Activated CD8-positive, alpha-beta memory T cell treated with anti-CD3 and anti-CD28 coated beads, Interleukin-2, amount 50 U/mL, for 1 hour (primary cell): Measurements from ENCODE around the gene ACSS2.

ENCODE experiments used
- DNase-seq: peaks from one replicate; pipeline ENCODE4 v3.0.0-alpha.2; 2020; ENCODE audit errors: extremely low read depth

ACSS2 gene

DNA sequence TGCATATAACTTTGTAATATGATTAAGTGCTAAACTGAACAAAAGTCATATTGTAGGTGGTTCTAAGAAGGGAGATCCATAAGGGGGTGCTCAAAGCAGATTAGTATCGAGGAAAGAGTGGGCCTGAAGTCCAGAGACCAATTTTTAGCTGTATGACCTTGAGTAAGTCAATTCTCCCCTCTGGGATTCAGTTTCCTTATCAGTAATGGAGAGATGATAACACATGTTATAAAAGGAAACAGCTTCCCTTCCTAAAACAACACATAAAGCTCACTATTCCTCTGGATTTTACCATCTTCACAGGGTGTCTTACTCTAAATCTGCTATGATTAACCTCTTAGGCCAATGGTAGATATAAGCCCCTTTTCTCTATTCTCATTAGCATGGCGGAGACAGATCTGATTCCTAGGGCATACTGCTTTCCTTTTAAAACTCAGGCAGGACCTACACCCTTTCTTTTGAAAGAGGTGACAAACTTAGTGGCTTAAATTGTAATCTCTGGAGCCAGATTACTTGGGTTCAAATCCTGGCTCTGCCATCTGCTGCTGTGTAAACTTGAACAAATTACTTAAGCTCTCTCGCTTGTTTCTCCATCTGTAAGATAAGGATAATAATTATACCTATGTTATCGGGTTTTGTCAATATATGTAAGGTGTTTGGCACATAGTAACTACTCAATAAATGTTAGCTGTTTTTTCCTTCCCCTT lies 39.5 kb downstream of the ACSS2 start:
- no peak for DNase-seq

DNA sequence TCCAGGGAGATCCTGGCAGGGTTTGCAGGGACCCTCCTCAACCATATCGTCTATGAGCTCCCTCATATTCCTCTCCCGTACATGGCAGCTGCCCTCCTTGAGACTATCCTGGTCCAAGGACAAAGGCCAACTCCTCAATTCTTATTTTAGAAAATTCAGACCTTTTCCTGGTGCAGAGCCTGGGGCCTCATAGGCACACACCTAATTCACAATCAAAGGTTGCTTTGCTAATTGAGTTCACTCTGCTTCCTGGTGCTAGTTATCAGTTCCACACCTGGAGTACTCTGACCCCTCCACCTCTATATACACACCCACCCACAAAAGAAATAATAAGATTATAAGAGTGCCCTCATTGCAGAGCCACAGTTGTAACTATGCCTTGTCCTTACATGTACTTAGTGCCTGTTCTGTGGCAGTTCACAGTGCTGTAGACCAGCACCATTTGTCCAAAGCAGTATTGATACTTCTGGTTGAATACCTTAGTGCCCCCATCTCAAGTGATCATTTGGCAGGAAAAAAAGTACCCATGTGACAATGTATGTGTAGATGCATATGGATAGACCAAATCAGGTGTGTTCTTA lies 40.5 kb downstream of the ACSS2 start:
- DNase-seq: no peak

DNA sequence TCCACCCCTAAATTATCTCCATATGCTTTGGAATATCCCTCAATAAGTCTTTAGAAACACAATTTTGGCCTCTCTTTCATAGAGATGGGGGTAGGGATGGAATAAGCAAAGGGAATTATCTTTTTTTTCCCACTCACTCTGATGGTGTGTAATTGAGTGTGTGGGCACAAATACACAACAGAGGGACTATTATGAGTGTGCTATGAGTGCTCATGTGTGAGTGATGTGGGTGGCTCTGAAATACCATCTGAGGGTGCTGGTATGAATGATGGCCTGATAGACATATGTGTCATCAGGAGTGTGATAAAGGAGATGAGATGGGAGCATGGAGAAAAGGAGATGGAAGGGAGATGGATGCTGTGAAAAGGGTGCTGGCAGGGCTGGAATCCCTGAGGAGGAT lies 43.6 kb downstream of the ACSS2 start:
- no peak for DNase-seq

DNA sequence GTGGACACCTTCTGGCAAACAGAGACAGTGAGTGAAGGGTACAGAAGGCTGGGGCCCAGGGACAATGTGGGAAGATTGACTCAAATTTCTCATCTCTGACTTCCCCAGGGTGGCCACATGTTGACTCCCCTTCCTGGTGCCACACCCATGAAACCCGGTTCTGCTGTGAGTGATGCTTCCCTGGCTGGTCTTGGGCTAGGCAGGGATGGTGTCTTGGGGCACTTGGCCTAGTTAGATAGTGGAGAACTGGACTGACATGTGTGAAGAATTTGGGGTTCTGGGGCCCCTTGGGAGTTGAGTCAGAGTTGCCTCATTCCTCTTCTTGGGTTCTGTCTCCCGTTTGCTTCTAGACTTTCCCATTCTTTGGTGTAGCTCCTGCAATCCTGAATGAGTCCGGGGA lies 45.0 kb downstream of the ACSS2 start:
- DNase-seq: no peak

DNA sequence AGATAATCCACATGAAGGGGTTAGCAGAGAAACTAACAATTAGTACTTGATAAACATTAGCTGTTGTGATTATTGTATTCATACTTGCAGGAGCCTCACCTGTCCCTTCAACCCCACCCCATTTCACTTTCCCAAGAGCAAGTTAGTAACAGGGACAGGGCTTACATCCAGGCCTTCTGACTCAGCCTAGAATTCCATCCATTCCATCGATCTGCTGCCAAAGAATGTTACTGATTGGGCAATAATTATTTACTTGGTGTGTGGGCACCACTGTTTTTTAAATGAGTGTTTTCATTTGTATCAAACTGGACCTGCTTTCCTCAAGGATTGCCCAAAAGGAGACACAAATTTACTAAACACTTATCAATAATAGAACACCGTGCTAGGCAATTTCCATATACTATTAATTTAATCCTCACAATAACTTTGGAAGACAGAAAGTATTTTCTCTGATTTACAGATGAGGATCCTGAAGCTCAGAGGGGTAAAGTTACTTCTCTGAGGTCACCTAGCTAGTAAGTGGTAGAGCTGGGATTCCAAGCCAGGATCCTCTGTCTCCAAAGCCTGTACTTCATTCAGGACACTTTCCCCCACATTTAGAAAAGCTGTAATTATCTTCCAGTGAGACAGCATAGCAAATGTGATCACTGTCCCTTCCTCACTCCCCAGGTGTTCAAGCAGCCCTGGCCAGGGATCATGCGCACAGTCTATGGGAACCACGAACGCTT lies 46.4 kb downstream of the ACSS2 start:
- no peak for DNase-seq

DNA sequence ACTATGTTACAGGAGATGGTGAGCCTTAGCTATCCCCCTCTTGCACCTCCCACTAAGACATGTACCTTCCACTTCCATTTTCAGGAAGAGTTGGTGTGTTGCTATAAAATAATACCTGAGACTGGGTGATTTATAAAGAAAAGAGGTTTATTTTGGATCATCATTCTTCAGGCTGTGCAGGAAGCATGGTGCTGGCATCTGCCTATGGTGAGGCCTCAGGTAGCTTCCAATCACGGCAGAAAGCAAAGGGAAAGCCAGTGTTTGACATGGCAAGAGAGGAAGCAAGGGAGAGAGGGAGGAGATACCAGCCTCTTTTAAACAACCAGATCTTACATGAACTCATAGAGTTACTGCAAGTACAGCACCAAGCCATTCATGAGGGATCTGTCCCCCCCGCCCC lies 47.0 kb downstream of the ACSS2 start:
- no peak for DNase-seq

DNA sequence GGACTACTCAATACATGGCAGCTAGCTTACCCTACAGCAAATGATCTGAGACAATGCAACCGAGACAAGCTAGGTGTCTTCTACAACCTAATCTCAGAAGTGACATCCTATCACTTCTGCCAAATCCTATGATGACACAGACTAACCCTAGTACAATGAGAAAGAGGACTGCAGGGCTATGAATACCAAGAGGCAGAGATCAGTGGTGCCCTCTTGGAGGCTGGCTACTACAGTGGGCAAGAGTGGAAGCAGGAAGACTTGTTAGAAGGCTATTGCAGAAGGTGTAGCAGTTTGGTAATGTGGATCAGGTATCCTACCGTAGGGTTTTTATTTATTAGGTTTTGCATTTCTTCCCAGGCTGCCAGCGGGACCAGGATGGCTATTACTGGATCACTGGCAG lies 48.9 kb downstream of the ACSS2 start:
- DNase-seq: no peak

DNA sequence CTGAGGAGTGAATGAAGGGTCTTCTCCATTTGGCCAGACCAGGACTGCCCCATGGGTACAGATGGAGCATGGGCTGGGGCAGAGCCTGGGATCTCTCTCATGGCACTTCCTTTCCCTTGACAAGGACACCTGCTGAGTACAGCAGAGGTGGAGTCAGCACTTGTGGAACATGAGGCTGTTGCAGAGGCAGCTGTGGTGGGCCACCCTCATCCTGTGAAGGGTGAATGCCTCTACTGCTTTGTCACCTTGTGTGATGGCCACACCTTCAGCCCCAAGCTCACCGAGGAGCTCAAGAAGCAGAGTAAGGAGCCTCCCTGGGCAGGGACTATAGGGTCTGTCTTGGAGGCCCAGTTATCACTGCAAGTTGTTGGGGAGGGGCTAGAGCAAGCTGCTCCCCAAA lies 49.6 kb downstream of the ACSS2 start:
- no peak for DNase-seq

DNA sequence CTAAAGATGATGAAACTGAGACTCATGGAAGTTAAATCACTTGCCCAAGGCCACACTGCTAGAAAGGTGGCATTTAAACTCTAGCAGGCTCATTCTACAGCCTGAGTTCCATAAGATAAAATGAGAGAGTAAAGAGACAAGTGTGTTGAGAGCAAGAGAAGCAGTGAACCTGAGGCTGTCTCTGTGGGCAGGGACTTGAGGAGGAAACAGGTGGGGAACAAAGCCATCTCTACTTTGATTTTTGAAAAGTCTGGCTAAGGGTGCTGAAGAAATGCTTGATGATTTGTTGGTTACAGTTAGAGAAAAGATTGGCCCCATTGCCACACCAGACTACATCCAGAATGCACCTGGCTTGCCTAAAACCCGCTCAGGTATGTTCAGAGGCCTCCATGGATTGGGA lies 50.2 kb downstream of the ACSS2 start:
- DNase-seq: no peak

DNA sequence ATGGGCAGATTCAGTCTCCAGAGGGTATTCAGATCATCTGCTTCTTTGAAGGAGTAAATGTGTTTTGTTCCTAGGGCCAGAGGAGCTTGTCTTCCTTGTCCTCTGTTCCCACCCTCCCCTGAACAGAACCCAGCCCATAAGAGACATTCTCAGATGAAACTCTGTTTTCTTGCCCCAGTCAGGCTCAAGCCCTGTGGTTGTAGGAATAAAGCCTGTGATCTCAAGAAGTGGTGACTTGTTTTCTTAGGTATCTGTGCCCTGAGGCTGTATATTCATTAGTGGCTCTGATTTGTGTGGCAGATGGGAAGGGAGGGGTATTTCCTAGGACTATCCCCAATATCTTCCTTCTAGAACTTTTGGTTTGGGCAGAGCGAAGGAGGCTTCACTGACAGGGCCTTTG lies 51.3 kb downstream of the ACSS2 start:
- no peak for DNase-seq

DNA sequence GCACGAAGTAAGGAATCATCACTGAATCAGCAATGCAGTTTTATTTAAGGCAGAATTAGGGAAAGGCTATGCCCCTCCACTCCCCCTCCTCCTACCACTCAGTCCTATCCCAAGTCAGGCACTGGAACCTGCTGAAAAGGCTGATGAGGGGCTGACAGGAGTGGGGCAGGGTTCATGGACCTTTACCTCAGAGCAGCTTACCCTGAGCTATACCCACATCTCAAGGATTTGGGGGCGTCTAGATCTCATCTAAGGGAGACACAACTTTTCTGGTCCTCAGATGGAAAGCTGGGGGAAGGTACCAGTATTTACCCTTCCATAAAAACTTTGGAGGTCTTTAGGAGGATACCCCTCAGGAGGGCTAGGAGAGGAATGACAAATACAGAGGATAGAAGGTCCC lies 52.0 kb downstream of the ACSS2 start:
- DNase-seq: no peak

DNA sequence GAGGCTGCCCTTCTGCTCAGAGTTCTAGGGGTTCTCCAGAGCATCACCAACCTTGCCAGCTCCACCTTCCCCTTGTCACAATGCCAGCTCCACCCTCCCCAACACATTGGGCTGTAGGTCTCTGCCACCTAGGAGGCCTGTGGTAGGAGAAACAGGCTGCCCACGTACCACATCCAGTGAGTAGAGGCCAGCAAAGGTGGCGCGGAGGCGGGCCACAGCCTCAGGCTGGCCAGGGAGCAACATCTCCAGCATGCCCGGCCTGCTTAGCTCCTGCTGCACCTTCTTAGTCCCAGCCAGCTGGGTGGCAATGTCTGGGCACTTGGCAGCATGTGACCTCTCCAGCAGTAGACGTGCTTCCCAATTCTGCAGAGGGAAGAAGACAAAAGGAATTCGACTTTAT lies 55.4 kb downstream of the ACSS2 start:
- DNase-seq: no peak

DNA sequence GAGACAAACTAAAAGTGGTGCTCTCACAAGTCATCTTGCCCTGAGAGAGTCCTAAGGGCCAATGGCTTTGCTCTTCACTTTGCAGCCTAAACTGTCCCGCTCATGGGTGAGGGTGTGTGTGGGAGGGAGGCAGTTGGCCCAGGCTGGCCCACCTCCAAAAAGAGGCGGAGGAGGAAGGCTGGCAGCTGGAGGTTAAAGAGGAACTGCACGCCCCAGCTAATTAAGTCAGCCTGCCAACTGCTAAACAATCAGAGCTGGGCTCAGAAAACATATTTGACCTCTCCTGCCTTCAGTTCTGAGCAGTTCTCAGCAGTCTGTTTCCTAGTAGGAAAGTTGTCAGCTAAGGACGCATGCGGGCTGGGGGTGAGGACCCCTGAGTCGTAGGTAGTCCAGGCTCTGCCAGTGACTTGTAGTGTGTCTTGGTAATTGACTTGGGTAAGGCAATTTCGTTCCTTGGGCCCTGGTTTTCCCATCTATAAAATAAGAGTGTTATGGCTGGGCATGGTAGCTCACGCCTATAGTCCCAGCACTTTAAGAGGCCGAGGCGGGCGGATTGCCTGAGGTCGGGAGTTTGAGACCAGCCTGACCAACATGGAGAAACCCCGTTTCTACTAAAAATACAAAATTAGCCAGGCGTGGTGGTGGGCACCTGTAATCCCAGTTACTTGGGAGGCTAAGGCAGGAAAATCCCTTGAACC lies 62.2 kb downstream of the ACSS2 start:
- no peak for DNase-seq

DNA sequence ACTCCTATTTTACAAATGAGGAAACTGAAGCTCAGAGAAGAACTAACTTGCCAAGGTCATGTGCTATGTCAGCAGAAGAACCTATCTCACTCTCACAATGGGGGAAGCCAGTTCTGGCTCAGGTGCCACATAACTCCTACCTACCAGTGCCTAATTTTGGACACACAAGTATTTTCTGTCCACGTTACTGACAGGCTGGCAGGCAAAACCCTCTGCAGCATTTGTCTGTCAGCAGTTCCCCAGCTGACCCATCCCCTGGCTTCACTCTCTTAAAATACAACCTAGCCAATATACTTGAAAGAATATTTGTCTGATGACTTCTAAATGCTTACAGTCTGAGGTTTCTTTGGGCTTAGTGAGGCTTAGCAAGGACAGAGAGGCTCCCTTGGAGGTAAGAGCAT lies 63.7 kb downstream of the ACSS2 start:
- no peak for DNase-seq

DNA sequence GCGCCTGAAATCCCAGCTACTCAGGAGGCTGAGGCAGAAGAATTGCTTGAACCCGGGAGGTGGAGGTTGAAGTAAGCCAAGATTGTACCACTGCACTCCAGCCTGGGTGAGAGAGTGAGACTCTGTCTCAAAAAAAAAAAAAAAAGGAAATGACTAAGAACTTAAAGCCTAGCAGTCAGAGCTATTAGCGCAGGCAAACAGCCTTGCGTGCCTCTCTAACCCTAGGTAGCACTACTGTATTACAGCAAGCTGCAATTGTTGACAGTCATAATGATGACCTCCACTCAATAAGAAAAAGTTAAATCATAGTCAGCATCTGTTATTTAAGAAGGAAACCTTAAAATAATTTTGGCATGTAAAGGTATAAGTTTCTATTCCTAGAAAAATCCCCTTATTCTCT lies 64.8 kb downstream of the ACSS2 start:
- no peak for DNase-seq

DNA sequence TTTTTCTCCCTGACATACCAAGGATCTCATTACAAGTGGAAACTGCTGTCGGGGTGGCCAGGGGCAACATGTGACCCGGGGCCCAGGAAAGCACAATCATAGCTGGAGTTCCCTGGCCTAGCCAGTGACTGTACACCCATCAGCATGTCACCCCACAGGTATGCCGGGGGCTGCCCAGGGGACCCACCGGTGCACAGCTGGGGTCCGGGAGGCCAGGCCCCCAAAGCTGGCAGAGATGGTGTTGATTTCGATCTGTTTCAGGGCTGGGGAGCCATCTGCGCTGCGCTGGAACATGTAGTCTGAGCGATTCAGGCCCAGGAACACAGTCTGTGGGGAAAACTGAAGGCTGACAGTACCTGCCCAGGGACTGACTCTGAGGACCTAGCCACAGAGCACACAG lies 65.9 kb downstream of the ACSS2 start:
- no peak for DNase-seq

DNA sequence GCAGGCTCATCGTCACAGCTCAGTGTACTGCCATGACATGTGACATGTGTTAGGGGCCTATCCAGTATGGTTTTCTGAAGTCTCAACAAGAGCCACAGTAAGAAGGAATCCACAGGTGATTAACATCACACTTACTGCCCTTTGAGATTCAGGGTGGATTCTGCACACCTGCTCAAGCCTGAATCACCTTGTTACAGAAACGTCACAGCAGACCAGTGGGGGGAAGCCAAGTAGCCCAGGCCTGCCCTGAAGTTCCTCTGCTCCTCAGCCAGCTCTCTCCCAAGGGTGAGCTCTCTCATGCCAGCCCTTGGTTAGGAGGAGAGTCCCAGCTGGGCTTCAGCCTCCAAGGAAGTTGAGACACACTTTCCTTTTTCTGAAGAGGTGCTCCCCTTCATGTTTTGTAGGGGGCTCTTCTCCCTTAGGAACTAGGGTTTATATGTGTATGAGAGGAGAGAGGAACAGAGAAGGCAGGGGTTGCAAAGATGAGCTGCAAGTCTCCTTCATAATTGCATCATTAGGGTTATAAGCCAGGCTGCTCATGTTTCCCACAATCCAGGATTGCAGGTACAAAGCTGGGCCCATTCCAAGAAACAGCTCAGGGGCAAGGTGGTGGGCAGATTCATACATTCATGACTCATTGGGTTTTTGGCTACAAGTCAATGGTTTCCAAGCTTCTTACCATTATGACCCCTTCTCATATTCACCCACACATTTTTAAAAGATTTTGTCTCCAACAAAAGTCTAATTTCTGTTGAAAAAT lies 67.6 kb downstream of the ACSS2 start:
- DNase-seq: no peak

DNA sequence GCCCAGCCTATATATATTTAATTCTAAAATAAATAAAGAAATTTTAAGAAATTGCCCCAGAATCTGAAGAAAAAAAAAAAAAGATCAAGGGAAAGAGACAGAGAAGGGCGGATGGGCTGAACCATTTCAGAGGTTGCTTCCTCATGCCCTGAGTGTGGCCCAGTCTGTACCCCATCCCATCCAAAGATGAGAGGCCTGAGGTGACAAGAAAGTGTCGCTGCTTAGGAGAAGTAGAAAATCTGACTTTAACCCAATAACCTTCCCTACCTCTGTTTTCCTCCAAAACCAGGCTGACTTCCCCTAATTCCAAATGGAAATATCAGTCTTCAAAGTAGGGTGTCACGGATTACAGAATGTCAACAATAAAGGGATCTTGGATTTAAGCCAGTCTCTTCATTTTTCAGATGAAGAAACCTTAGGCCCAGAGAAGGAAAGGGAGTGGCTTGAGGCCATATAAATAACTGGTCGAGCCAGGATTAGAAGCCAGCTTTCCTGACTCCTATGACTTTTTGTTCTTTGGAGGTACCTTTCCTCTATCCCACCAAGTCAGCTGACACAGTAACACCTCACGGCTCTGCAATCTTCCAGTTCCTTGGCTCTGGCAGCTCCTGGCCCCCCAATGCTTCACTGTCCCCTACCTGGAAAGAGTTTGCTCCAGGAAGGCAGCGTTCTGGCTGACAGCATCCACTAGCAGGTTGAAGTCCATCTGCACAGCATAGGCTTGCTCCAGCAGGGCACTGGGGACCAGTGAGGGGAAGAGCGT lies 69.1 kb downstream of the ACSS2 start:
- no peak for DNase-seq

DNA sequence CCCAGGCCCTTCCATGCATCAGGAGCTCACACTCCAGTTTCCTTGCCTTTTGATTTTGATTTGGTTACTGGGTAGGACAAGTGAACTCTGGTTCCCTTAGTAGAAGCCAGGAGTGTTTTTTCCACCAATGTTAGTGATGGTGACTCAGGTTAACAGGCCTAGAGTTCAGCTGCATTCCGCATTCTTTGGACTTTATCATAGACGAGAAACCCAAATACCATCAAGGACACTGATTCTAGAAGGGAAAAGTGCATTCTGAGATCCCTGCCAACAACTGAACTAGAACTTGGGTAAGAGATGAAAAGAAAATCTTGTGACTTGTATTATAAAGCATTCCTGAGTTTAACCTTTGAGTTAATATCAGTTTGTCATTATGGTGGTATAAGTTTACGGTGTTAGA lies 70.2 kb downstream of the ACSS2 start:
- DNase-seq: no peak

DNA sequence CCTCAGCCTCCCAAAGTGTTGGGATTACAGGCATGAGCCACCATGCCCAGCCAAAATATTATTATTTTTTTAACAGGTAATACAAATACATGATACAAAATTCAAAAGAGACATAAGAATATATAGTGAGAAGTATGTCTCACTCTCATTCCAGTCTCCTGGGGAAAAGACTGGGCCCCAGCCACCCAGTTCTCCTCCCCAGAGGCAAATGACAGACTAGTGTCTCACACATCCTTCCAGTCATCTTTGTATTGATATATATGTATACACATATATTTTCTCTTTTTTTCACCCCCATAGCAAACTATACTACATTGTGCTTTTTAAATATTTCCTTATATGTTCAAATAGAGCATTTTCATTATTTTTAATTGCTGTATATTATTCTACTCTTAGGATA lies 70.9 kb downstream of the ACSS2 start:
- DNase-seq: no peak

DNA sequence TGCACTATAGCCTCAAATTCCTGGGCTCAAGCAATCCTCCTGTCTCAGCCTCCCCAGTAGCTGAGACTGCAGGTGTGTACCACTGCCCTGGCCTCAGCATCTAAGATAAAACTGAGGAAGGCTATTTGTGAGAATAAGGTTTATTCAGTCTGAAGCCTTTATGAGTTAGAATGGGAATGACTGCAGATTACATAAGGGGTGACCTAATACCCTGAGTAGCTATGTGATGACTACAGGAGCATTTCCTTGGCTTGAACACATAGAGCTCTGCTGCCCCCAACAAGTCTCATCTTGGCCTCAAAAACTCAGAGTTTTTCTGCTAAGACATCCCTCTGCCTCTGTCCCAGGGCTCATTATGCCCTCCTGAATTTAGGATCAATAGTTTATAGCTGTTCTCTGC lies 71.6 kb downstream of the ACSS2 start:
- no peak for DNase-seq
